HepG2 (cell line): ENCODE measurements around the gene RARA. TPM values are rescaled to one million over a fixed set of nuclear protein-coding genes. Genes with fewer than 3 reads are reported as not detected.
A peak's percentile ranks its signal among the peaks of the same experiment; 100 is the strongest.

Experiments
- ASH2L ChIP-seq: fragments of 300-600, 200-600 bp; sonication (generic); IDR thresholded peaks from 2 replicates; pipeline ENCODE4 v1.7.0; 2017; ENCODE audit warnings: low read depth, mild to moderate bottlenecking, moderate library complexity, mixed read lengths, low read length; ENCODE audit not compliant: insufficient read length
- BCL6 ChIP-seq: IDR thresholded peaks from 2 replicates; pipeline ENCODE4 v1.6.1; 2016; ENCODE audit warnings: missing genetic modification reagents, missing compliant biosample characterization
- BRD4 ChIP-seq: sonication (generic); formaldehyde crosslinking; IDR thresholded peaks from 2 replicates; pipeline ENCODE4 v1.4.0; 2020; ENCODE audit warnings: missing genetic modification reagents
- FIP1L1 ChIP-seq: fragments of 200-400 bp; formaldehyde crosslinking; IDR thresholded peaks from 2 replicates; pipeline ENCODE4 v1.6.1; 2018; ENCODE audit warnings: low read depth, mild to moderate bottlenecking, low read length, moderate library complexity, borderline replicate concordance; ENCODE audit not compliant: insufficient read depth
- GZF1 ChIP-seq: sonication (generic); formaldehyde crosslinking; IDR thresholded peaks from 2 replicates; pipeline ENCODE4 v1.5.1; 2020; ENCODE audit warnings: mild to moderate bottlenecking, missing genetic modification reagents
- MAFK ChIP-seq, 2 experiments: IDR thresholded peaks in 1 of 2; conservative IDR thresholded peaks in 1 of 2; 2 replicates each; pipeline ENCODE4 v1.6.1; 2011; ENCODE audit warnings: improper control_type of control experiment in 2 of 2, low read length in 2 of 2
- MIER3 ChIP-seq: IDR thresholded peaks from 2 replicates; pipeline ENCODE4 v1.6.1; 2016; ENCODE audit warnings: missing compliant biosample characterization, borderline replicate concordance
- RFXAP ChIP-seq: sonication (generic); formaldehyde crosslinking; IDR thresholded peaks from 2 replicates; pipeline ENCODE4 v1.4.0; 2020; ENCODE audit warnings: missing genetic modification reagents, borderline replicate concordance
- SSRP1 ChIP-seq: IDR thresholded peaks from 2 replicates; pipeline ENCODE4 v1.6.1; 2016; ENCODE audit warnings: control low read depth
- ZFP37 ChIP-seq: sonication (generic); formaldehyde crosslinking; IDR thresholded peaks from 2 replicates; pipeline ENCODE4 v1.4.0; 2020; ENCODE audit warnings: missing genetic modification reagents, borderline replicate concordance
- ZFP62 ChIP-seq: sonication (generic); formaldehyde crosslinking; IDR thresholded peaks from 2 replicates; pipeline ENCODE4 v1.4.0; 2020; ENCODE audit warnings: missing genetic modification reagents
- polyA plus RNA-seq, 8 experiments: library from polyadenylated mRNA; depleted of rRNA in 3 of 8; stranded (reverse) in 7 of 8; unstranded in 1 of 8; fragments of >200 nt; fragmentation: Illumina TruSeq in 4 of 8; extraction: Trizol in 4 of 8; gene quantifications; 2 replicates each; pipeline versions ENCODE4 v1.2.1 to v1.2.3, GENCODE V29; 2011 to 2016; ENCODE audit warnings: low read depth in 4 of 8, missing spikeins in 1 of 8, mixed read lengths in 1 of 8; ENCODE audit not compliant: insufficient read depth in 1 of 8
- total RNA-seq, 5 experiments: library from RNA; depleted of rRNA; stranded (reverse); fragments of >200 nt; fragmentation: Illumina TruSeq; extraction: Trizol; gene quantifications; 2 replicates each; pipeline ENCODE4 v1.2.3, GENCODE V29; 2016; ENCODE audit warnings: low read depth in 1 of 5
- TF ChIP-seq, protein P1 (sequence below): sonication (generic); formaldehyde crosslinking; IDR thresholded peaks from 2 replicates; pipeline ENCODE4 v1.4.0; 2020; ENCODE audit warnings: mild to moderate bottlenecking, missing genetic modification reagents
- TF ChIP-seq, protein P2 (sequence below): sonication (generic); formaldehyde crosslinking; IDR thresholded peaks from 2 replicates; pipeline ENCODE4 v1.5.0; 2020; ENCODE audit warnings: mild to moderate bottlenecking, missing genetic modification reagents, borderline replicate concordance
- TF ChIP-seq, protein P3 (sequence below): sonication (generic); formaldehyde crosslinking; IDR thresholded peaks from 2 replicates; pipeline ENCODE4 v1.8.0; 2022; ENCODE audit warnings: mild to moderate bottlenecking, missing genetic modification reagents, moderate library complexity
- TF ChIP-seq, protein P4 (sequence below): sonication (generic); formaldehyde crosslinking; IDR thresholded peaks from 2 replicates; pipeline ENCODE4 v1.5.1; 2020; ENCODE audit warnings: mild to moderate bottlenecking, missing genetic modification reagents

Gene RARA
- total and polyA plus RNA-seq, 2 of the 13 experiments (the other 11 are each of a cell fraction or from before 2014, with no cell fraction given): 6.4 to 8.6 TPM

DNA sequence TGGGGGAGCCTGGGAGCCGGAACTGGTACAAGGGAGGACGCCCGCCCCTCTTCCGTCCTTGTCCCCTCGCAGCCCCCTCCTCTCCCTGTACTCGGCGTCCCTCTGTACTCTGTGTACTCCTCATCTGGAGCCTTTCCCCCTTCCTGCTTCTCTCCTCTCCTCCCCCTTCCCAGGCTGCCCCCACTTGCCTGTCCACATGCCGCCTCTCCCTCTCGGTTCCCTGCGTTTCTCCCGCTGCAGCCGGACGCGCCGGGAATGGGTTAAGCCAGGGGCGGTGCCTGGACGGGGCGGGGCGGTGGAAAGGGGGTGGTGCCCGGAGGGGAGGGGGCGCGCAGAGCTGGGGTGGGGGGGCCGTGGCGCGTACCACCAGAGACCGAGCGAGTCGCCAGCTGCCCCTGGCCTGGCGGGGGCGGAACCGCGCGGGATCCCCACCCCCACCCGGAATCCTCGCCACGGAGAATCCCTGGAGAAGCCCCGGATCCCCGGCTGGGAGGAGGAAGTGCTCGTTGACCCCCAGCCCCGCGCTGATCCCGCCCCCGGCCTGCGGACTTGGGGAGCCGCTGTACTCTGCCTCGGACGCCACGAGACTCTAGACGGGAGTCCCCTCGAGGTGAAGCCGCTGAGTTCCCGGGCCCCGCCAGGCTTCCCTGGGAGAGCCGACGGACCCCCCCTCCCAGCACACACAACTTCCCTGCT, 33.0 kb downstream of the RARA start (continued):
- TF ChIP-seq, protein P1, sequence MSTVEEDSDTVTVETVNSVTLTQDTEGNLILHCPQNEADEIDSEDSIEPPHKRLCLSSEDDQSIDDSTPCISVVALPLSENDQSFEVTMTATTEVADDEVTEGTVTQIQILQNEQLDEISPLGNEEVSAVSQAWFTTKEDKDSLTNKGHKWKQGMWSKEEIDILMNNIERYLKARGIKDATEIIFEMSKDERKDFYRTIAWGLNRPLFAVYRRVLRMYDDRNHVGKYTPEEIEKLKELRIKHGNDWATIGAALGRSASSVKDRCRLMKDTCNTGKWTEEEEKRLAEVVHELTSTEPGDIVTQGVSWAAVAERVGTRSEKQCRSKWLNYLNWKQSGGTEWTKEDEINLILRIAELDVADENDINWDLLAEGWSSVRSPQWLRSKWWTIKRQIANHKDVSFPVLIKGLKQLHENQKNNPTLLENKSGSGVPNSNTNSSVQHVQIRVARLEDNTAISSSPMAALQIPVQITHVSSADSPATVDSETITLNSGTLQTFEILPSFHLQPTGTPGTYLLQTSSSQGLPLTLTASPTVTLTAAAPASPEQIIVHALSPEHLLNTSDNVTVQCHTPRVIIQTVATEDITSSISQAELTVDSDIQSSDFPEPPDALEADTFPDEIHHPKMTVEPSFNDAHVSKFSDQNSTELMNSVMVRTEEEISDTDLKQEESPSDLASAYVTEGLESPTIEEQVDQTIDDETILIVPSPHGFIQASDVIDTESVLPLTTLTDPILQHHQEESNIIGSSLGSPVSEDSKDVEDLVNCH (CRISPR knock-in tag): peak; percentile 7; the same call in 1 of the 2 replicates
- TF ChIP-seq FIP1L1 (no peak), RFXAP (CRISPR knock-in tag) (no peak), MIER3 (peak; percentile 28; the same call in 1 of the 2 replicates), GZF1 (CRISPR knock-in tag) (no peak), MAFK (conservative IDR thresholded peaks at IDR 0.05 in 1 of 2, IDR thresholded peaks at IDR 0.05 in 1 of 2; ENCODE audit: low read length in 2 of 2) (no peak), BRD4 (CRISPR knock-in tag) (no peak), BCL6 (CRISPR knock-in tag) (no peak), SSRP1 (CRISPR knock-in tag) (no peak), ZFP62 (CRISPR knock-in tag) (no peak), ASH2L (no peak), ZFP37 (CRISPR knock-in tag) (no peak)
- TF ChIP-seq, protein P2, sequence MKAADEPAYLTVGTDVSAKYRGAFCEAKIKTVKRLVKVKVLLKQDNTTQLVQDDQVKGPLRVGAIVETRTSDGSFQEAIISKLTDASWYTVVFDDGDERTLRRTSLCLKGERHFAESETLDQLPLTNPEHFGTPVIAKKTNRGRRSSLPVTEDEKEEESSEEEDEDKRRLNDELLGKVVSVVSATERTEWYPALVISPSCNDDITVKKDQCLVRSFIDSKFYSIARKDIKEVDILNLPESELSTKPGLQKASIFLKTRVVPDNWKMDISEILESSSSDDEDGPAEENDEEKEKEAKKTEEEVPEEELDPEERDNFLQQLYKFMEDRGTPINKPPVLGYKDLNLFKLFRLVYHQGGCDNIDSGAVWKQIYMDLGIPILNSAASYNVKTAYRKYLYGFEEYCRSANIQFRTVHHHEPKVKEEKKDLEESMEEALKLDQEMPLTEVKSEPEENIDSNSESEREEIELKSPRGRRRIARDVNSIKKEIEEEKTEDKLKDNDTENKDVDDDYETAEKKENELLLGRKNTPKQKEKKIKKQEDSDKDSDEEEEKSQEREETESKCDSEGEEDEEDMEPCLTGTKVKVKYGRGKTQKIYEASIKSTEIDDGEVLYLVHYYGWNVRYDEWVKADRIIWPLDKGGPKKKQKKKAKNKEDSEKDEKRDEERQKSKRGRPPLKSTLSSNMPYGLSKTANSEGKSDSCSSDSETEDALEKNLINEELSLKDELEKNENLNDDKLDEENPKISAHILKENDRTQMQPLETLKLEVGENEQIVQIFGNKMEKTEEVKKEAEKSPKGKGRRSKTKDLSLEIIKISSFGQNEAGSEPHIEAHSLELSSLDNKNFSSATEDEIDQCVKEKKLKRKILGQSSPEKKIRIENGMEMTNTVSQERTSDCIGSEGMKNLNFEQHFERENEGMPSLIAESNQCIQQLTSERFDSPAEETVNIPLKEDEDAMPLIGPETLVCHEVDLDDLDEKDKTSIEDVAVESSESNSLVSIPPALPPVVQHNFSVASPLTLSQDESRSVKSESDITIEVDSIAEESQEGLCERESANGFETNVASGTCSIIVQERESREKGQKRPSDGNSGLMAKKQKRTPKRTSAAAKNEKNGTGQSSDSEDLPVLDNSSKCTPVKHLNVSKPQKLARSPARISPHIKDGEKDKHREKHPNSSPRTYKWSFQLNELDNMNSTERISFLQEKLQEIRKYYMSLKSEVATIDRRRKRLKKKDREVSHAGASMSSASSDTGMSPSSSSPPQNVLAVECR: peak; percentile 73
- TF ChIP-seq, protein P3, sequence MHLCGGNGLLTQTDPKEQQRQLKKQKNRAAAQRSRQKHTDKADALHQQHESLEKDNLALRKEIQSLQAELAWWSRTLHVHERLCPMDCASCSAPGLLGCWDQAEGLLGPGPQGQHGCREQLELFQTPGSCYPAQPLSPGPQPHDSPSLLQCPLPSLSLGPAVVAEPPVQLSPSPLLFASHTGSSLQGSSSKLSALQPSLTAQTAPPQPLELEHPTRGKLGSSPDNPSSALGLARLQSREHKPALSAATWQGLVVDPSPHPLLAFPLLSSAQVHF (CRISPR knock-in tag): 0 out of 2 replicates have a peak, but pooled peaks have one; percentile 36
- TF ChIP-seq, protein P4, sequence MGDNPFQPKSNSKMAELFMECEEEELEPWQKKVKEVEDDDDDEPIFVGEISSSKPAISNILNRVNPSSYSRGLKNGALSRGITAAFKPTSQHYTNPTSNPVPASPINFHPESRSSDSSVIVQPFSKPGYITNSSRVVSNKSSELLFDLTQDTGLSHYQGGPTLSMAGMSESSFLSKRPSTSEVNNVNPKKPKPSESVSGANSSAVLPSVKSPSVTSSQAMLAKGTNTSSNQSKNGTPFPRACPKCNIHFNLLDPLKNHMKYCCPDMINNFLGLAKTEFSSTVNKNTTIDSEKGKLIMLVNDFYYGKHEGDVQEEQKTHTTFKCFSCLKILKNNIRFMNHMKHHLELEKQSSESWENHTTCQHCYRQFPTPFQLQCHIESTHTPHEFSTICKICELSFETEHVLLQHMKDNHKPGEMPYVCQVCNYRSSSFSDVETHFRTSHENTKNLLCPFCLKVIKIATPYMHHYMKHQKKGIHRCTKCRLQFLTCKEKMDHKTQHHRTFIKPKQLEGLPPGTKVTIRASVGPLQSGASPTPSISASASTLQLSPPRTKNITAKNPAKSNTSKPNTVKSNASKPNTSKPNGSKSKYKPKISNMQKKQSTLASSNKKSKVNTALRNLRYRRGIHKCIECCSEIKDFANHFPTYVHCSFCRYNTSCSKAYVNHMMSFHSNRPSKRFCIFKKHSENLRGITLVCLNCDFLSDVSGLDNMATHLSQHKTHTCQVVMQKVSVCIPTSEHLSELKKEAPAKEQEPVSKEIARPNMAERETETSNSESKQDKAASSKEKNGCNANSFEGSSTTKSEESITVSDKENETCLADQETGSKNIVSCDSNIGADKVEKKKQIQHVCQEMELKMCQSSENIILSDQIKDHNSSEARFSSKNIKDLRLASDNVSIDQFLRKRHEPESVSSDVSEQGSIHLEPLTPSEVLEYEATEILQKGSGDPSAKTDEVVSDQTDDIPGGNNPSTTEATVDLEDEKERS (CRISPR knock-in tag): no peak
